Osteoblast (primary cell): ENCODE results near the gene POLA1. TPM values are rescaled to one million over a fixed set of nuclear protein-coding genes. Genes with fewer than 3 reads are reported as not detected.

Experiments used
- DNase-seq: peaks from one replicate; pipeline ENCODE4 v3.0.0; 2011; ENCODE audit warnings: low spot score, mixed read lengths; ENCODE audit not compliant: insufficient read length; ENCODE audit errors: missing footprints
- H2AFZ ChIP-seq: 2 replicates; pipeline ENCODE4 v1.6.0; 2011; ENCODE audit warnings: mild to moderate bottlenecking, low read length
- H3K27ac ChIP-seq: 2 replicates; pipeline ENCODE4 v1.5.1; 2011; ENCODE audit warnings: mild to moderate bottlenecking, low read depth, low read length, moderate library complexity
- H3K27me3 ChIP-seq: 2 replicates; pipeline ENCODE4 v1.6.0; 2012; ENCODE audit warnings: mild to moderate bottlenecking, control low read depth, inconsistent platforms, low read length, moderate library complexity; ENCODE audit not compliant: insufficient read depth
- H3K36me3 ChIP-seq: 2 replicates; pipeline ENCODE4 v1.5.1; 2011; ENCODE audit warnings: mild to moderate bottlenecking, low read length, control low read depth, moderate library complexity; ENCODE audit not compliant: insufficient read depth
- H3K4me1 ChIP-seq: 2 replicates; pipeline ENCODE4 v1.5.1; 2011; ENCODE audit warnings: mild to moderate bottlenecking, low read length, control low read depth, moderate library complexity; ENCODE audit not compliant: insufficient read depth
- H3K4me2 ChIP-seq: 2 replicates; pipeline ENCODE4 v1.6.0; 2011; ENCODE audit warnings: mild to moderate bottlenecking, low read length; ENCODE audit not compliant: insufficient read depth
- H3K4me3 ChIP-seq: fragments of 200-600 bp; sonication (generic); 3 replicates; pipeline ENCODE4 v1.5.1; 2012; ENCODE audit warnings: mild to moderate bottlenecking, low read length, inconsistent platforms; ENCODE audit not compliant: insufficient read depth
- H3K79me2 ChIP-seq: 2 replicates; pipeline ENCODE4 v1.6.0; 2012; ENCODE audit warnings: mild to moderate bottlenecking, low read length, control low read depth, inconsistent platforms; ENCODE audit not compliant: insufficient read depth
- H3K9me3 ChIP-seq: 2 replicates; pipeline ENCODE4 v1.5.1; 2011; ENCODE audit warnings: low read depth, low read length, control low read depth
- H4K20me1 ChIP-seq: 2 replicates; pipeline ENCODE4 v1.6.0; 2012; ENCODE audit warnings: mild to moderate bottlenecking, low read length, control low read depth; ENCODE audit not compliant: insufficient read depth
- total RNA-seq: library from RNA; depleted of rRNA; stranded (reverse); fragments of >200 nt; gene quantifications from 2 replicates; pipeline ENCODE4 v1.2.3, GENCODE V29; 2012
- TF ChIP-seq, protein P1 (sequence below): IDR thresholded peaks from 2 replicates; pipeline ENCODE4 v1.5.1; 2011; ENCODE audit warnings: mild to moderate bottlenecking, low read depth, low read length, moderate library complexity; ENCODE audit errors: extremely low read depth

The POLA1 gene
- total RNA-seq, 1 donor = 11.9 TPM

GRCh38 chrX:24886916-24887315 lies 193.2 kb downstream of the POLA1 start:
- H3K4me1 ChIP-seq = no peaks in the 10 kb centered on the region
- H4K20me1 ChIP-seq = no peaks in the 10 kb centered on the region
- no peak for DNase-seq
- H2AFZ ChIP-seq = no peak overlapping the region
- H3K4me3 ChIP-seq = no peak overlapping the region
- no peaks in the 10 kb centered on the region for H3K9me3 ChIP-seq
- TF ChIP-seq, protein P1, sequence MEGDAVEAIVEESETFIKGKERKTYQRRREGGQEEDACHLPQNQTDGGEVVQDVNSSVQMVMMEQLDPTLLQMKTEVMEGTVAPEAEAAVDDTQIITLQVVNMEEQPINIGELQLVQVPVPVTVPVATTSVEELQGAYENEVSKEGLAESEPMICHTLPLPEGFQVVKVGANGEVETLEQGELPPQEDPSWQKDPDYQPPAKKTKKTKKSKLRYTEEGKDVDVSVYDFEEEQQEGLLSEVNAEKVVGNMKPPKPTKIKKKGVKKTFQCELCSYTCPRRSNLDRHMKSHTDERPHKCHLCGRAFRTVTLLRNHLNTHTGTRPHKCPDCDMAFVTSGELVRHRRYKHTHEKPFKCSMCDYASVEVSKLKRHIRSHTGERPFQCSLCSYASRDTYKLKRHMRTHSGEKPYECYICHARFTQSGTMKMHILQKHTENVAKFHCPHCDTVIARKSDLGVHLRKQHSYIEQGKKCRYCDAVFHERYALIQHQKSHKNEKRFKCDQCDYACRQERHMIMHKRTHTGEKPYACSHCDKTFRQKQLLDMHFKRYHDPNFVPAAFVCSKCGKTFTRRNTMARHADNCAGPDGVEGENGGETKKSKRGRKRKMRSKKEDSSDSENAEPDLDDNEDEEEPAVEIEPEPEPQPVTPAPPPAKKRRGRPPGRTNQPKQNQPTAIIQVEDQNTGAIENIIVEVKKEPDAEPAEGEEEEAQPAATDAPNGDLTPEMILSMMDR = no peak
- no peak overlapping the region for H3K4me2 ChIP-seq
- no peaks in the 10 kb centered on the region for H3K79me2 ChIP-seq
- no peaks in the 10 kb centered on the region for H3K36me3 ChIP-seq
- H3K27me3 ChIP-seq = no peaks in the 10 kb centered on the region
- H3K27ac ChIP-seq = no peak overlapping the region

DNA sequence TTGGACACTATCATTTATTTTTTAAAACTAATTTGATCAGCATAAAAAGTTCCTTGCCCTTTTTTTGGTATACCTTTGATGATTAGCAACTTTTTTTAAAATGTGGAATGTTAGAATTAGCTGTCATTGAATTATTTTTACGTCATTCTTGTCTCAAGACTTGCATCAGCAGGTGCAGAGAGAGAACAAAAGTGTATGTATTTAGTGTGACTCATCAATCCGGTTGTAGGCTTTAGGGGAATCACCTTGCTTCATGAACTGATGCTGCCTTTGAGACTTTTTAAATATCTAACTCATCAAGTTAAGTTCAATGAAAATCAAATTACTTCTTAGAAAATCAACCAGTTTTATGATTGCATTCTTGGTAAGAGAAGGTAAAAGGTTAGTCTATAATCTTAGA lies 197.0 kb downstream of the POLA1 start:
- no peak overlapping the region for H3K4me2 ChIP-seq
- TF ChIP-seq, protein P1 = no peak
- no peak overlapping the region for H2AFZ ChIP-seq
- no peaks in the 10 kb centered on the region for H3K27me3 ChIP-seq
- no peak for DNase-seq
- no peaks in the 10 kb centered on the region for H3K36me3 ChIP-seq
- no peaks in the 10 kb centered on the region for H4K20me1 ChIP-seq
- H3K4me1 ChIP-seq = no peaks in the 10 kb centered on the region
- H3K79me2 ChIP-seq = no peaks in the 10 kb centered on the region
- H3K4me3 ChIP-seq = no peak overlapping the region
- no peak overlapping the region for H3K27ac ChIP-seq
- H3K9me3 ChIP-seq = no peaks in the 10 kb centered on the region

DNA sequence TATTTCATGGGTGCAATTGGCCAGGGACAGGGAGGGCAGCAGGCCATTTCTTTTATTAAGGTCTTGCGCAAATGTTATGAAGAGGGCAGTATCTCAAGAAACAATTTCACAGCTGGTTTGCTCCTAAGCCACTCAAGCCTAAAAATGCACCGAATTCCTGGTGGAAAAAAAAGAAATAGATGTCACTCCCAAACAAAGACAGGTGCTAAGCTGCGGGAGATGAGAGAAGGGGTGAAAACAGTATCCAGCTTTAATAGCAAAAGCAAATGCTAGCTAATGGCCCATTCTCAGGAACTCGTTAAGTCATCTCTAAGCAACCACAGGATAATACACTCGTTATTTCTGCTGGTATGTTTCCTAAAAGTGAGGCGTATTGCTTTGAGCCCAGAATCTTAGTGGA lies 205.7 kb downstream of the POLA1 start:
- H2AFZ ChIP-seq = no peak overlapping the region

GRCh38 chrX:24900234-24900633 lies 206.5 kb downstream of the POLA1 start:
- DNase-seq = no peak
- Histone ChIP-seq H3K4me3 (no peak overlapping the region), H2AFZ (no peak overlapping the region), H3K4me1 (no peaks in the 10 kb centered on the region), H3K36me3 (no peaks in the 10 kb centered on the region), H3K79me2 (no peaks in the 10 kb centered on the region), H3K27me3 (no peaks in the 10 kb centered on the region), H3K27ac (no peak overlapping the region), H4K20me1 (no peaks in the 10 kb centered on the region), H3K9me3 (no peaks in the 10 kb centered on the region), H3K4me2 (no peak overlapping the region)
- TF ChIP-seq, protein P1 = no peak

More for the DNA sequence above, 205.7 kb downstream of the POLA1 start:
- no peaks in the 10 kb centered on the region for H3K79me2 ChIP-seq
- H4K20me1 ChIP-seq = no peaks in the 10 kb centered on the region
- no peaks in the 10 kb centered on the region for H3K4me1 ChIP-seq
- H3K4me2 ChIP-seq = no peak overlapping the region
- no peaks in the 10 kb centered on the region for H3K9me3 ChIP-seq
- no peaks in the 10 kb centered on the region for H3K27me3 ChIP-seq
- H3K27ac ChIP-seq = no peak overlapping the region
- no peak overlapping the region for H3K4me3 ChIP-seq
- H3K36me3 ChIP-seq = no peaks in the 10 kb centered on the region
- DNase-seq = no peak
- TF ChIP-seq, protein P1 = no peak
